HEK293 (cell line): Measurements from ENCODE around the gene TPST2.
"Not testable (repeated sequence)": the region's sequence is repeated elsewhere in the genome, so short reads cannot be mapped to it uniquely, and the experiment has no call there.

Experiments used
- CTCF ChIA-PET: fragments of 350-600 bp; formaldehyde crosslinking; extraction: SDS; loops from one replicate; lab custom pipeline; 2021; ENCODE audit warnings: antibody characterized with exemption; lab: Yijun Ruan, JAX
- POLR2A ChIA-PET: fragments of 300-600 bp; formaldehyde crosslinking; extraction: SDS; loops from one replicate; lab custom pipeline; 2020; ENCODE audit warnings: antibody characterized with exemption, inconsistent platforms; lab: Yijun Ruan, JAX
- H3K27ac ChIP-seq: fragments of 200-500 bp; sonication (Bioruptor generic); 2 replicates; pipeline ENCODE4 v1.5.1; 2014; ENCODE audit warnings: low read depth, low read length, control low read depth, inconsistent platforms; ENCODE audit errors: extremely low read depth
- H3K36me3 ChIP-seq, 2 experiments: fragments of 200-500 bp in 1 of 2; sonication (Bioruptor generic) in 1 of 2; 1 replicate in 1 of 2; 2 replicates in 1 of 2; pipeline ENCODE4 v1.5.1; 2014 to 2017; ENCODE audit warnings: inconsistent platforms in 2 of 2, low read length in 2 of 2; ENCODE audit not compliant: control insufficient read depth in 2 of 2, insufficient read depth in 1 of 2
- H3K4me1 ChIP-seq: fragments of 200-500 bp; sonication (Bioruptor generic); 2 replicates; pipeline ENCODE4 v1.5.1; 2014; ENCODE audit warnings: mild to moderate bottlenecking, low read length, inconsistent platforms; ENCODE audit not compliant: control insufficient read depth, insufficient read depth
- H3K4me3 ChIP-seq: 2 replicates; pipeline ENCODE4 v1.5.1; 2011; ENCODE audit warnings: low read depth, mild to moderate bottlenecking, control low read depth, low read length, moderate library complexity
- H3K9me3 ChIP-seq: fragments of 200-500 bp; sonication (Bioruptor generic); 2 replicates; pipeline ENCODE4 v1.5.1; 2014; ENCODE audit warnings: low read depth, low read length, inconsistent platforms; ENCODE audit not compliant: control insufficient read depth, insufficient read depth
- CTCF ChIP-seq: fragments of 450-650 bp; formaldehyde crosslinking; IDR thresholded peaks from 2 replicates; pipeline ENCODE4 v1.5.1; 2016; ENCODE audit warnings: missing biosample characterization, missing genetic modification characterization
- GLIS1 ChIP-seq: fragments of 450-650 bp; formaldehyde crosslinking; IDR thresholded peaks from 2 replicates; pipeline ENCODE4 v1.5.1; 2016; ENCODE audit warnings: missing biosample characterization, missing genetic modification characterization
- KLF10 ChIP-seq: fragments of 450-650 bp; IDR thresholded peaks from 2 replicates; pipeline ENCODE4 v1.5.1; 2018; ENCODE audit warnings: missing biosample characterization, mild to moderate bottlenecking, missing genetic modification characterization
- PRDM2 ChIP-seq: fragments of 450-650 bp; formaldehyde crosslinking; IDR thresholded peaks from 2 replicates; pipeline ENCODE4 v1.5.1; 2016; ENCODE audit warnings: missing biosample characterization, missing genetic modification characterization, borderline replicate concordance
- RBAK ChIP-seq: fragments of 450-650 bp; formaldehyde crosslinking; IDR thresholded peaks from 2 replicates; pipeline ENCODE4 v1.5.1; 2016; ENCODE audit warnings: missing biosample characterization, missing genetic modification characterization
- ZBTB8A ChIP-seq: fragments of 450-650 bp; formaldehyde crosslinking; IDR thresholded peaks from 2 replicates; pipeline ENCODE4 v1.5.1; 2016; ENCODE audit warnings: missing biosample characterization, missing genetic modification characterization
- ZNF239 ChIP-seq: fragments of 450-650 bp; formaldehyde crosslinking; IDR thresholded peaks from 2 replicates; pipeline ENCODE4 v1.5.1; 2016; ENCODE audit warnings: missing biosample characterization, missing genetic modification characterization
- ZNF433 ChIP-seq: fragments of 450-650 bp; formaldehyde crosslinking; IDR thresholded peaks from 2 replicates; pipeline ENCODE4 v1.5.1; 2016; ENCODE audit warnings: missing biosample characterization, missing genetic modification characterization, low read depth
- ZNF521 ChIP-seq: fragments of 450-650 bp; formaldehyde crosslinking; IDR thresholded peaks from 2 replicates; pipeline ENCODE4 v1.5.1; 2017; ENCODE audit warnings: missing biosample characterization, mild to moderate bottlenecking, missing genetic modification characterization
- ZNF529 ChIP-seq: fragments of 450-650 bp; formaldehyde crosslinking; IDR thresholded peaks from 2 replicates; pipeline ENCODE4 v1.5.1; 2017; ENCODE audit warnings: missing genetic modification characterization, missing biosample characterization; ENCODE audit not compliant: insufficient replicate concordance
- ZNF580 ChIP-seq: fragments of 450-650 bp; formaldehyde crosslinking; IDR thresholded peaks from 2 replicates; pipeline ENCODE4 v1.5.1; 2016; ENCODE audit warnings: missing biosample characterization, missing genetic modification characterization
- ZNF624 ChIP-seq: fragments of 450-650 bp; formaldehyde crosslinking; IDR thresholded peaks from 2 replicates; pipeline ENCODE4 v1.5.1; 2017; ENCODE audit warnings: missing biosample characterization, missing genetic modification characterization
- ZNF639 ChIP-seq: fragments of 450-650 bp; formaldehyde crosslinking; IDR thresholded peaks from 2 replicates; pipeline ENCODE4 v1.5.1; 2016; ENCODE audit warnings: missing biosample characterization, missing genetic modification characterization
- ZNF654 ChIP-seq: fragments of 450-650 bp; formaldehyde crosslinking; IDR thresholded peaks from 2 replicates; pipeline ENCODE4 v1.5.1; 2016; ENCODE audit warnings: low read depth, missing biosample characterization, missing genetic modification characterization
- ZNF701 ChIP-seq: fragments of 450-650 bp; formaldehyde crosslinking; IDR thresholded peaks from 2 replicates; pipeline ENCODE4 v1.5.1; 2016; ENCODE audit warnings: missing biosample characterization, missing genetic modification characterization
- ZNF777 ChIP-seq: fragments of 450-650 bp; formaldehyde crosslinking; IDR thresholded peaks from 2 replicates; pipeline ENCODE4 v1.5.1; 2017; ENCODE audit warnings: missing biosample characterization, missing genetic modification characterization, borderline replicate concordance
- ZNF792 ChIP-seq: fragments of 450-650 bp; formaldehyde crosslinking; IDR thresholded peaks from 2 replicates; pipeline ENCODE4 v1.5.1; 2016; ENCODE audit warnings: missing biosample characterization, missing genetic modification characterization
- ZSCAN4 ChIP-seq: fragments of 450-650 bp; formaldehyde crosslinking; IDR thresholded peaks from 2 replicates; pipeline ENCODE4 v1.5.1; 2017; ENCODE audit warnings: missing biosample characterization, missing genetic modification characterization

Gene TPST2

GRCh38 chr22:26614322-26614721 is 24.4 kb upstream of the TPST2 start:
- CTCF ChIA-PET, result no interaction called here
- H3K4me1 ChIP-seq, result no peaks in the 10 kb centered on the region
- no peak overlapping the region for H3K27ac ChIP-seq
- no peaks in the 10 kb centered on the region for H3K9me3 ChIP-seq
- TF ChIP-seq KLF10 (no peak), ZBTB8A (tag by site-specific recombination) (no peak), ZNF580 (tag by site-specific recombination) (no peak), ZSCAN4 (tag by site-specific recombination) (no peak), CTCF (tag by site-specific recombination) (no peak), ZNF792 (tag by site-specific recombination) (no peak), RBAK (tag by site-specific recombination) (no peak), GLIS1 (tag by site-specific recombination) (no peak), ZNF654 (no peak), ZNF433 (no peak), ZNF529 (tag by site-specific recombination) (no peak)
- TF ChIP-seq, all 188 proteins: peak for 0
- Histone ChIP-seq H3K4me3 (no peak overlapping the region), H3K36me3 (no peaks in the 10 kb centered on the region)
- POLR2A ChIA-PET, result no interaction called here

- POLR2A ChIA-PET, H3K36me3 ChIP-seq, CTCF ChIA-PET, H3K27ac ChIP-seq, H3K4me3 ChIP-seq, H3K4me1 ChIP-seq, H3K9me3 ChIP-seq: not testable (repeated sequence)
Observed at GRCh38 chr22:26613753-26614152, 23.8 kb upstream of the TPST2 start.

GRCh38 chr22:26612652-26613051 is 22.7 kb upstream of the TPST2 start:
- Histone ChIP-seq H3K4me3 (no peak overlapping the region), H3K27ac (no peak overlapping the region), H3K36me3 (no peaks in the 10 kb centered on the region), H3K9me3 (no peaks in the 10 kb centered on the region), H3K4me1 (no peaks in the 10 kb centered on the region)
- ChIA-PET POLR2A (no interaction called here), CTCF (interaction anchor here (1.0 kb wide), 1 partner anchor 34 kb away, joined by 3 read pairs; no protein-coding TSS in a partner anchor)
- no peak for TF ChIP-seq ZNF639 (tag by site-specific recombination)
- no peak for TF ChIP-seq ZNF624 (tag by site-specific recombination)
- no peak for TF ChIP-seq ZNF239

GRCh38 chr22:26610996-26611395 is 21.1 kb upstream of the TPST2 start:
- H3K9me3 ChIP-seq, result no peaks in the 10 kb centered on the region
- no peaks in the 10 kb centered on the region for H3K36me3 ChIP-seq
- CTCF ChIA-PET, result no interaction called here
- no peaks in the 10 kb centered on the region for H3K4me1 ChIP-seq
- H3K4me3 ChIP-seq, result no peak overlapping the region
- POLR2A ChIA-PET, result no interaction called here
- no peak overlapping the region for H3K27ac ChIP-seq
- TF ChIP-seq PRDM2 (tag by site-specific recombination) (no peak), ZNF521 (tag by site-specific recombination) (no peak), ZNF777 (tag by site-specific recombination) (no peak), ZNF701 (tag by site-specific recombination) (no peak)
